Left lung (tissue), 10 donors: Measurements from ENCODE around the gene GOLT1B. TPM values are rescaled to one million over a fixed set of nuclear protein-coding genes. Genes with fewer than 3 reads are reported as not detected.

ENCODE experiments used
- ATAC-seq: fragments of 200-7000 bp; cut with Tn5 transposase; one replicate; pipeline ENCODE4 v1.9.1; 2020; ENCODE audit warnings: moderate library complexity
- DNase-seq, 4 donors: peaks; one replicate each; pipeline ENCODE4 v3.0.0-alpha.2; 2013 to 2020
- H3K27ac ChIP-seq, 2 donors: fragments of 200-600 bp; sonication (generic) in 1 of 2; one replicate each; pipeline versions ENCODE4 v1.5.0 to v1.8.0; 2020 to 2021
- H3K27me3 ChIP-seq, 2 donors: fragments of 200-600 bp; sonication (generic) in 1 of 2; one replicate each; pipeline versions ENCODE4 v1.5.0 to v1.8.0; 2020 to 2021
- H3K36me3 ChIP-seq, 2 donors: fragments of 200-600 bp; sonication (generic) in 1 of 2; one replicate each; pipeline versions ENCODE4 v1.5.0 to v1.8.0; 2020 to 2021
- H3K4me1 ChIP-seq, 2 donors: fragments of 200-600 bp; one replicate each; pipeline ENCODE4 v1.8.0; 2021
- H3K4me3 ChIP-seq, 2 donors: fragments of 200-600 bp; sonication (generic) in 1 of 2; one replicate each; pipeline versions ENCODE4 v1.5.0 to v1.8.0; 2020 to 2021; ENCODE audit warnings: mild to moderate bottlenecking in 1 of 2
- H3K9me3 ChIP-seq, 2 donors: fragments of 200-600 bp; sonication (generic) in 1 of 2; one replicate each; pipeline versions ENCODE4 v1.5.0 to v1.8.0; 2020 to 2021
- CTCF ChIP-seq, 2 donors: fragments of 200-600 bp; sonication (generic) in 1 of 2; IDR thresholded peaks; one replicate each; pipeline versions ENCODE4 v1.5.0 to v1.8.0; 2021; ENCODE audit warnings: antibody characterized with exemption in 2 of 2
- intact Hi-C, 2 donors: fragments of 100-400 bp; cut with DNase I; formaldehyde crosslinking; loops; one replicate each; pipeline versions ENCODE4 v1.11.2 to v1.14.2; 2022
- polyA plus RNA-seq, 6 donors: library from polyadenylated mRNA; unstranded; fragments of 120-200 nt; gene quantifications; one replicate each; pipeline ENCODE4 v1.2.1, GENCODE V29; 2013; ENCODE audit not compliant: insufficient read length in 6 of 6
- total RNA-seq, 2 donors: library from RNA; stranded (reverse); fragmentation: NEBNext Ultra II Directional; extraction: Animal tissue kit (Norgen Biotek cat#: 25700); gene quantifications; one replicate each; pipeline ENCODE4 v1.2.1, GENCODE V29; 2021
- donor health status: DM: no; HTN: yes; CAD: no.
- donor health status: DM: no; HTN: no; CAD: no.

GOLT1B gene
- total and polyA plus RNA-seq, 8 donors: 33.9 to 51.9 (median 39.6) TPM

- H3K36me3 ChIP-seq: no peaks in the 10 kb centered on the region
- no peak for TF ChIP-seq CTCF (IDR thresholded peaks at IDR 0.05)
- intact Hi-C loops: no loop called here
- no peak overlapping the region for H3K27ac ChIP-seq
- H3K9me3 ChIP-seq: no peaks in the 10 kb centered on the region
- no peak overlapping the region for H3K4me3 ChIP-seq
- DNase-seq: no peak
- no peaks in the 10 kb centered on the region for H3K27me3 ChIP-seq
- no peak for ATAC-seq
- no peaks in the 10 kb centered on the region for H3K4me1 ChIP-seq
Observed at GRCh38 chr12:21546716-21547115, 45.1 kb downstream of the GOLT1B start.

GRCh38 chr12:21547437-21547836 lies 45.8 kb downstream of the GOLT1B start:
- Histone ChIP-seq H3K9me3 (no peaks in the 10 kb centered on the region), H3K4me3 (no peak overlapping the region), H3K36me3 (no peaks in the 10 kb centered on the region), H3K4me1 (no peaks in the 10 kb centered on the region), H3K27me3 (no peaks in the 10 kb centered on the region), H3K27ac (no peak overlapping the region)
- intact Hi-C loops: no loop called here
- no peak for DNase-seq
- TF ChIP-seq CTCF (IDR thresholded peaks at IDR 0.05): no peak
- ATAC-seq: no peak

GRCh38 chr12:21551841-21552465 lies 50.4 kb downstream of the GOLT1B start:
- no peaks in the 10 kb centered on the region for H3K4me1 ChIP-seq
- H3K9me3 ChIP-seq: no peaks in the 10 kb centered on the region
- ATAC-seq (peak; percentile 30), DNase-seq (peak in 2 of 4 donors; percentile 75 to 83)
- H3K27ac ChIP-seq: no peak overlapping the region
- no peak overlapping the region for H3K4me3 ChIP-seq
- no peaks in the 10 kb centered on the region for H3K27me3 ChIP-seq
- no peaks in the 10 kb centered on the region for H3K36me3 ChIP-seq
- intact Hi-C loops: no loop called here
- no peak for TF ChIP-seq CTCF (IDR thresholded peaks at IDR 0.05)

- Histone ChIP-seq H3K4me1 (no peaks in the 10 kb centered on the region), H3K27ac (no peak overlapping the region), H3K27me3 (no peaks in the 10 kb centered on the region), H3K36me3 (no peaks in the 10 kb centered on the region), H3K4me3 (no peak overlapping the region), H3K9me3 (no peaks in the 10 kb centered on the region)
- TF ChIP-seq CTCF (IDR thresholded peaks at IDR 0.05): no peak
- ATAC-seq (no peak), DNase-seq (no peak)
- intact Hi-C loops: no loop called here
Observed at GRCh38 chr12:21552635-21553328, 51.2 kb downstream of the GOLT1B start.

GRCh38 chr12:21553329-21553675 lies 51.7 kb downstream of the GOLT1B start:
- no peak for TF ChIP-seq CTCF (IDR thresholded peaks at IDR 0.05)
- Histone ChIP-seq H3K4me3 (no peak overlapping the region), H3K36me3 (no peaks in the 10 kb centered on the region), H3K27ac (no peak overlapping the region), H3K9me3 (no peaks in the 10 kb centered on the region), H3K27me3 (no peaks in the 10 kb centered on the region), H3K4me1 (no peaks in the 10 kb centered on the region)
- intact Hi-C loops: no loop called here
- ATAC-seq (no peak), DNase-seq (no peak)
